DMS114 treated with DMSO at 0.1 percent for 48 hours (cell line): ENCODE data around the gene CD300LF.

ENCODE experiments used
- DNase-seq: peaks from one replicate; lab custom pipeline; 2025; ENCODE audit not compliant: unreplicated experiment; lab: John Stamatoyannopoulos, UW

Gene CD300LF

GRCh38 chr17:74730491-74731346 lies 18.0 kb upstream of the CD300LF start:
- DNase-seq, result no peak

GRCh38 chr17:74729866-74730265 lies 17.1 kb upstream of the CD300LF start:
- no peak for DNase-seq

- no peak for DNase-seq
These were observed 16.6 kb upstream of the CD300LF start for GRCh38 chr17:74729368-74729767.

GRCh38 chr17:74728702-74729075 lies 16.0 kb upstream of the CD300LF start:
- no peak for DNase-seq

GRCh38 chr17:74728033-74728701 lies 15.4 kb upstream of the CD300LF start:
- DNase-seq, result no peak

GRCh38 chr17:74725111-74725510 lies 12.4 kb upstream of the CD300LF start:
- no peak for DNase-seq

GRCh38 chr17:74723891-74724290 lies 11.2 kb upstream of the CD300LF start:
- no peak for DNase-seq

GRCh38 chr17:74722782-74723181 lies 10.1 kb upstream of the CD300LF start:
- no peak for DNase-seq

GRCh38 chr17:74720506-74720905 lies 7.8 kb upstream of the CD300LF start:
- no peak for DNase-seq

- no peak for DNase-seq
These were observed 2.4 kb upstream of the CD300LF start for GRCh38 chr17:74715144-74715543.

- DNase-seq, result no peak
These were observed 540 bp upstream of the CD300LF start for GRCh38 chr17:74713171-74713755.

- no peak for DNase-seq
These were observed 422 bp downstream of the CD300LF start for GRCh38 chr17:74712301-74712700.

- no peak for DNase-seq
These were observed 1.5 kb downstream of the CD300LF start for GRCh38 chr17:74711058-74711824.

GRCh38 chr17:74704544-74704943 lies 8.2 kb downstream of the CD300LF start:
- DNase-seq, result no peak

- no peak for DNase-seq
These were observed 9.4 kb downstream of the CD300LF start for GRCh38 chr17:74703311-74703710.

GRCh38 chr17:74702116-74702871 lies 10.4 kb downstream of the CD300LF start:
- DNase-seq, result no peak

- DNase-seq, result no peak
These were observed 13.5 kb downstream of the CD300LF start for GRCh38 chr17:74699236-74699635.

- DNase-seq, result no peak
These were observed 14.7 kb downstream of the CD300LF start for GRCh38 chr17:74698069-74698468.

GRCh38 chr17:74697515-74697914 lies 15.2 kb downstream of the CD300LF start:
- no peak for DNase-seq

GRCh38 chr17:74695629-74696028 lies 17.1 kb downstream of the CD300LF start:
- DNase-seq, result no peak

- DNase-seq, result no peak
These were observed 18.6 kb downstream of the CD300LF start for GRCh38 chr17:74694081-74694480.
